ENCODE measurements around the gene LRIG1. TPM values are rescaled to one million over a fixed set of nuclear protein-coding genes. Genes with fewer than 3 reads are reported as not detected.

LRIG1 gene
- total and polyA plus RNA-seq, 2 of the 8 experiments (the other 6 are each of a cell fraction or from before 2014, with no cell fraction given), result 78.1 to 88.7 TPM

DNA sequence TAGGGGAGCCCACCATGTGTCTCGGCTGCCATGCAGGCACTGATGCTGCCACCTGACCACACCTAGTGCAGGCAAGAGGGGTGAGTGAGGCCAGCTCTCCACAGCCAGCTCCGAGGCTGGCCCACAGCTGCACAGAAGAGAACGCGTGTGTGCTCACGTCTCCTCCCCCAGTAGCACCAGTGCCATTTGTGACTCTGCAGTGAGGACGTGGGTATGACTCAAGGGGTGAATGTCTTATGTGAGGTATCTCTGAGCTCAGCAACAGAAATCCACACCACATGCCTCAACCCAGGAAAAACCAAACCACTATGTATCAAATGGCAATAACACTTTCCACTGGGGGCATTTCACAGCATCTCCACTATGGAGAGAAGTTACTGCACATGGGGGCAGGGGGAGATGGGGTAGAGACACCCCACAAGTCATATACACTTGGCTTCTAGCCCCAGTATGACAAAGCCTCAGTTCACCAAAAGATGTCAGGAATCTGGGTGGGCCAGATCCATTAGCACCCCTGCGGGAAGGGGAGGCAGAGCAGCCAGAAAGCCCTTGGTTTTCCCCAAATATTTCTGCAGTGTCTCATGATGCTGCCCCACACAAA lies 87.6 kb downstream of the LRIG1 start:
- H2BK5ac ChIP-seq (ENCODE audit: low read depth, low read length), result peak overlapping the region; percentile 32; the same call in 1 of the 2 replicates
- no peak overlapping the region for H2BK20ac ChIP-seq (ENCODE audit: low read length)
- H3K4me1 ChIP-seq (replicated peaks in 1 of 4; ENCODE audit: control insufficient read depth in 3 of 4, insufficient read depth in 4 of 4, low read length in 3 of 4), result peaks cover 0 to 14% (median 2%) of the 10 kb centered on the region in 4 experiments; a peak in 4 of 7 replicates
- H4K5ac ChIP-seq (ENCODE audit: insufficient read length, low read depth, low read length), result no peak overlapping the region
- H3K4me2 ChIP-seq (ENCODE audit: insufficient read depth in 1 of 2, low read depth in 2 of 2, low read length in 2 of 2), result no peak overlapping the region
- no peak overlapping the region for H2AFZ ChIP-seq (ENCODE audit: low read length)
- no peak overlapping the region for H2AK5ac ChIP-seq (ENCODE audit: low read depth, low read length)
- H3K18ac ChIP-seq (ENCODE audit: extremely low read depth, low read length), result no peak overlapping the region
- no peak overlapping the region for H3K23ac ChIP-seq (ENCODE audit: insufficient read length)
- H3K9me3 ChIP-seq (ENCODE audit: insufficient read depth in 2 of 2, low read depth in 1 of 2, low read length in 1 of 2), result no peaks in the 10 kb centered on the region
- H3K4ac ChIP-seq (replicated peaks; ENCODE audit: insufficient read length, low read depth, low read length), result no peak overlapping the region
- peaks cover 46 to 86% (median 66%) of the 10 kb centered on the region in 4 experiments for H3K36me3 ChIP-seq (ENCODE audit: control insufficient read depth in 2 of 4, insufficient read depth in 4 of 4, low read length in 3 of 4)
- FAIRE-seq (no peak), DNase-seq (ENCODE audit: low read depth in 1 of 2, low spot score in 2 of 2) (no peak)
- peaks cover 21% of the 10 kb centered on the region for H3K79me1 ChIP-seq (ENCODE audit: low read depth, low read length)
- no peak overlapping the region for H3K14ac ChIP-seq (ENCODE audit: insufficient read length)
- H4K20me1 ChIP-seq (replicated peaks in 1 of 2; ENCODE audit: control insufficient read depth in 1 of 2, insufficient read depth in 2 of 2, low read length in 2 of 2), result peaks cover 6 to 11% of the 10 kb centered on the region in 2 experiments
- H3K27me3 ChIP-seq (replicated peaks in 1 of 4; ENCODE audit: control insufficient read depth in 3 of 4, extremely low read depth in 1 of 4, insufficient read depth in 3 of 4, low read length in 3 of 4), result no peaks in the 10 kb centered on the region
- POLR2A ChIA-PET (ENCODE audit: partially characterized antibody), result interaction anchor here (1.1 kb wide), 1 partner anchor 70 kb away, joined by 3 read pairs; no protein-coding TSS in a partner anchor
- 88% methylated on average over 7 of the region's 7 CpGs; no CpG with 5 or more reads in 1 of the 2 experiments for WGBS, 2 experiments (ENCODE audit: extremely low coverage in 1 of 2, insufficient coverage in 1 of 2, insufficient read length in 1 of 2, insufficient replicate concordance in 2 of 2, low coverage in 1 of 2, low lambda C conversion rate in 2 of 2, missing lambda C conversion rate in 1 of 2)
- CTCF ChIA-PET (ENCODE audit: partially characterized antibody), result interaction anchor here (0.8 kb wide), 1 partner anchor 29 kb away, joined by 3 read pairs; no protein-coding TSS in a partner anchor
- H3K9ac ChIP-seq (replicated peaks in 1 of 4; ENCODE audit: extremely low read depth in 1 of 4, low read depth in 3 of 4, low read length in 3 of 4), result no peak overlapping the region
- H3K79me2 ChIP-seq (ENCODE audit: control insufficient read depth in 1 of 2, insufficient read depth in 2 of 2, low read length in 2 of 2), result peaks cover 0 to 64% of the 10 kb centered on the region in 2 experiments; a peak in 2 of 4 replicates
- no peaks in the 10 kb centered on the region for H3K23me2 ChIP-seq (ENCODE audit: low read depth, low read length)
- H3K56ac ChIP-seq (replicated peaks; ENCODE audit: insufficient read length, low read depth, low read length), result no peak overlapping the region
- no peak overlapping the region for H4K91ac ChIP-seq (replicated peaks; ENCODE audit: insufficient read length, low read length)
- no peak overlapping the region for H2BK120ac ChIP-seq (replicated peaks; ENCODE audit: low read depth, low read length)
- no peak overlapping the region for H2BK15ac ChIP-seq (ENCODE audit: low read length)
- H2BK12ac ChIP-seq (ENCODE audit: low read depth, low read length), result no peak overlapping the region
- no peak overlapping the region for H3K27ac ChIP-seq (ENCODE audit: low read depth, low read length)
- H3K4me3 ChIP-seq (ENCODE audit: extremely low read depth in 1 of 4, insufficient read depth in 2 of 4, low read depth in 3 of 4, low read length in 4 of 4), result no peak overlapping the region
- H4K8ac ChIP-seq (ENCODE audit: extremely low read depth, insufficient read depth, low read length), result no peak overlapping the region
- TF ChIP-seq GABPA (IDR thresholded peaks at IDR 0.05; ENCODE audit: borderline replicate concordance, insufficient read depth, low read length) (no peak), SIX5 (IDR thresholded peaks at IDR 0.05; ENCODE audit: low read depth, low read length) (no peak), CBX8 (IDR thresholded peaks at IDR 0.05; ENCODE audit: borderline replicate concordance, low read depth, low read length) (no peak), NANOG (IDR thresholded peaks at IDR 0.05; ENCODE audit: insufficient read depth, low read depth, low read length, poor library complexity, severe bottlenecking) (no peak), CBX5 (IDR thresholded peaks at IDR 0.05; ENCODE audit: low read depth, low read length) (no peak), EGR1 (IDR thresholded peaks at IDR 0.05; ENCODE audit: borderline replicate concordance, low read depth, low read length) (no peak), BACH1 (IDR thresholded peaks at IDR 0.05; ENCODE audit: low read length) (no peak), SIN3A (conservative IDR thresholded peaks at IDR 0.05 in 1 of 2, IDR thresholded peaks at IDR 0.05 in 1 of 2; ENCODE audit: low read depth in 1 of 2, low read length in 2 of 2) (no peak)
- TF ChIP-seq, protein P1, sequence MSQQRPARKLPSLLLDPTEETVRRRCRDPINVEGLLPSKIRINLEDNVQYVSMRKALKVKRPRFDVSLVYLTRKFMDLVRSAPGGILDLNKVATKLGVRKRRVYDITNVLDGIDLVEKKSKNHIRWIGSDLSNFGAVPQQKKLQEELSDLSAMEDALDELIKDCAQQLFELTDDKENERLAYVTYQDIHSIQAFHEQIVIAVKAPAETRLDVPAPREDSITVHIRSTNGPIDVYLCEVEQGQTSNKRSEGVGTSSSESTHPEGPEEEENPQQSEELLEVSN (IDR thresholded peaks at IDR 0.05), result no peak
